HepG2 (cell line): ENCODE data around the gene SFT2D1. TPM values are rescaled to one million over a fixed set of nuclear protein-coding genes. Genes with fewer than 3 reads are reported as not detected.

Experiments used
- ARID5B ChIP-seq: IDR thresholded peaks from 2 replicates; pipeline ENCODE4 v1.4.0; 2020; ENCODE audit warnings: mild to moderate bottlenecking, missing genetic modification reagents
- CEBPG ChIP-seq: IDR thresholded peaks from 2 replicates; pipeline ENCODE4 v1.6.1; 2016
- E2F5 ChIP-seq: sonication (generic); formaldehyde crosslinking; conservative IDR thresholded peaks from 2 replicates; pipeline ENCODE4 v1.4.0; 2020; ENCODE audit warnings: missing genetic modification reagents
- GFI1 ChIP-seq: sonication (generic); formaldehyde crosslinking; IDR thresholded peaks from 2 replicates; pipeline ENCODE4 v1.5.0; 2020; ENCODE audit warnings: missing genetic modification reagents, mild to moderate bottlenecking, borderline replicate concordance
- HDAC1 ChIP-seq: sonication (generic); formaldehyde crosslinking; IDR thresholded peaks from 2 replicates; pipeline ENCODE4 v1.5.1; 2020; ENCODE audit warnings: mild to moderate bottlenecking, missing genetic modification reagents
- HNF4A ChIP-seq: sonication (generic); formaldehyde crosslinking; IDR thresholded peaks from 2 replicates; pipeline ENCODE4 v1.4.0; 2020; ENCODE audit warnings: missing genetic modification reagents
- NCOA2 ChIP-seq: sonication (generic); formaldehyde crosslinking; IDR thresholded peaks from 2 replicates; pipeline ENCODE4 v1.8.0; 2022; ENCODE audit warnings: inconsistent platforms
- RARA ChIP-seq: IDR thresholded peaks from 2 replicates; pipeline ENCODE4 v1.6.1; 2016; ENCODE audit warnings: missing genetic modification reagents, missing compliant biosample characterization
- RXRA ChIP-seq: sonication (generic); formaldehyde crosslinking; IDR thresholded peaks from 2 replicates; pipeline ENCODE4 v1.5.1; 2020; ENCODE audit warnings: missing genetic modification reagents
- SAP130 ChIP-seq: IDR thresholded peaks from 2 replicates; pipeline ENCODE4 v1.6.1; 2016; ENCODE audit warnings: low read depth
- ZEB1 ChIP-seq: IDR thresholded peaks from 2 replicates; pipeline ENCODE4 v1.6.1; 2012; ENCODE audit warnings: mild to moderate bottlenecking, low read depth, inconsistent platforms; ENCODE audit not compliant: insufficient replicate concordance
- polyA plus RNA-seq, 8 experiments: library from polyadenylated mRNA; depleted of rRNA in 3 of 8; stranded (reverse) in 7 of 8; unstranded in 1 of 8; fragments of >200 nt; fragmentation: Illumina TruSeq in 4 of 8; extraction: Trizol in 4 of 8; gene quantifications; 2 replicates each; pipeline versions ENCODE4 v1.2.1 to v1.2.3, GENCODE V29; 2011 to 2016; ENCODE audit warnings: low read depth in 4 of 8, missing spikeins in 1 of 8, mixed read lengths in 1 of 8; ENCODE audit not compliant: insufficient read depth in 1 of 8
- total RNA-seq, 5 experiments: library from RNA; depleted of rRNA; stranded (reverse); fragments of >200 nt; fragmentation: Illumina TruSeq; extraction: Trizol; gene quantifications; 2 replicates each; pipeline ENCODE4 v1.2.3, GENCODE V29; 2016; ENCODE audit warnings: low read depth in 1 of 5
- TF ChIP-seq, protein P1 (sequence below): IDR thresholded peaks from 2 replicates; pipeline ENCODE4 v1.6.1; 2012; ENCODE audit warnings: inconsistent platforms

SFT2D1 gene
- total and polyA plus RNA-seq, 2 of the 13 experiments (the other 11 are each of a cell fraction or from before 2014, with no cell fraction given), result 115 to 147 TPM

DNA sequence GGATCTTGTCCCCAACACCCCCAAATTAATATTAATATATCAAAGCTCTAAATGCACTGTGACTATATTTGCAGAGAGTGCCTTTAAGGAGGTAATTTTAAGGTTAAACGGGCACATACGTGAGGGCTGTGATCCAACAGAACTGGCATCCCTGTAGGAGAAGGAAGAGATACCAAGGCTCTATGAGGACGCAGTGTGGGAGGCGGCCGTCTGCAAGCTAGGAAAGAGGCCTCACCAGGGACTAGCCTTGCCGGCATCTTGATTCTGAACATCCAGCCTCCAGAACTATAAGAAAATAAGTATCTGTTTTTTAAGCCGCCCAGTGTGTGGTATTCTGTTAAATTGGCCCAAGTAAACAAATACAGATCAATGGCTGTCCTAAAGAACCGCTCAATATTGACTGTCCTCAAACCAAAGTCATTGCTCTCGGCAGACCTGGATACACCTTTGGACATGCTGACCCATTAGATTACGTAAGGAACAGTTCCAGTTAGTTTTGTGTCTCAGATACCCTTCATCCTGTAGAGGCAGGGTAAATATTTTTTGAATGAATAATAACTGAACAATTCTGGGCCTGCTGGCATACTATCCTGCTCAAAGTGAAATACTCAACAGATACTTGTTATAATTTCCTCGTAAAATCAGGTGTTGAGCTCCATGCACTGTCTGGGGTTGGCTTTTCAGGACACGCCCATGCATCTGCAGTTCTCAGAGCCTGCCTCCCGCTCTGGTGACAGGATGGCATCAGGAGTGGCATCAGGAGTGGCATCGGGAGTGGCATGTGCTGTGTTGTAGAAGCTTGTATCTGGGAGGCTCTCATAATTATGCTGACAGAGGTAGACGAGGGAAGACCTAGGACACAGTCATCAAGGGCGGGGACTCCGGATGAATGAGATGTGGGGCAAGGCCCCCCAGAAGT is 40.5 kb downstream of the SFT2D1 start (continued):
- TF ChIP-seq GFI1 (peak; percentile 83), SAP130 (CRISPR knock-in tag) (0 out of 2 replicates have a peak, but pooled peaks have one; percentile 17), RARA (peak; percentile 78), ARID5B (CRISPR knock-in tag) (peak; percentile 60), CEBPG (CRISPR knock-in tag) (peak; percentile 56), NCOA2 (peak; percentile 38; the same call in 1 of the 2 replicates), HDAC1 (CRISPR knock-in tag) (peak; percentile 48; the same call in 1 of the 2 replicates), E2F5 (no peak), RXRA (CRISPR knock-in tag) (peak; percentile 31; the same call in 1 of the 2 replicates), ZEB1 (peak; percentile 44), HNF4A (CRISPR knock-in tag) (peak; percentile 48)
- TF ChIP-seq, protein P1, sequence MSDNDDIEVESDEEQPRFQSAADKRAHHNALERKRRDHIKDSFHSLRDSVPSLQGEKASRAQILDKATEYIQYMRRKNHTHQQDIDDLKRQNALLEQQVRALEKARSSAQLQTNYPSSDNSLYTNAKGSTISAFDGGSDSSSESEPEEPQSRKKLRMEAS, result 0 out of 2 replicates have a peak, but pooled peaks have one; percentile 18
